ENCODE data around the gene C11orf86.

DNA sequence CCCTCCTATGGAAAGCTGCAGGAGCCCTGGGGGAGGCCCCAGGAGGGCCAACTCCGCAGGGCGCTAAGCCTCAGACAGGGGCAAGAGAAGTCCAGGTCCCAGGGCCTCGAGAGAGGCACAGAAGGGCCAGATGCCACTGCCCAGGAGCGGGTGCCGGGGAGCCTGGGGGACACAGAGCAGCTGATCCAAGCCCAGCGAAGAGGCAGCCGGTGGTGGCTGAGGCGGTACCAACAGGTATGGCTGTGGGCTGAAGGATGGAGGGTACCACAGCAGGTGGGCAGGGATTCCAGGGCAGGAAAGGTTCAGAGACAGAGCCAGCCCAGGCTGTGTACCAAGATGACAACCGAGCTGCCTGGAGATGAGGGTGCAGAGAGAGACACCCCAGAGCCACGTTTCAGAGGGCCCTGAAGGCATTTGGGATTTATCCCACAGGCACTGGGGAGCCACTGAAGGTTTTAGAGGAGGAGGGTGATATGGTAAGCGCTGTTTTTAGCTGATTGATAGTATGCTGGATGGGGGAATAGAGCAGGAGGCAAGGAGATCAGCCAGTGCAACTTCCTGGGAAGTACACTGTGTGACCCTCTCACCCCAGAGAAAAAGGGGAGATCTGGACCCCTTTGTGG is 412 bp downstream of the C11orf86 start:
- TF ChIP-seq, protein P1, sequence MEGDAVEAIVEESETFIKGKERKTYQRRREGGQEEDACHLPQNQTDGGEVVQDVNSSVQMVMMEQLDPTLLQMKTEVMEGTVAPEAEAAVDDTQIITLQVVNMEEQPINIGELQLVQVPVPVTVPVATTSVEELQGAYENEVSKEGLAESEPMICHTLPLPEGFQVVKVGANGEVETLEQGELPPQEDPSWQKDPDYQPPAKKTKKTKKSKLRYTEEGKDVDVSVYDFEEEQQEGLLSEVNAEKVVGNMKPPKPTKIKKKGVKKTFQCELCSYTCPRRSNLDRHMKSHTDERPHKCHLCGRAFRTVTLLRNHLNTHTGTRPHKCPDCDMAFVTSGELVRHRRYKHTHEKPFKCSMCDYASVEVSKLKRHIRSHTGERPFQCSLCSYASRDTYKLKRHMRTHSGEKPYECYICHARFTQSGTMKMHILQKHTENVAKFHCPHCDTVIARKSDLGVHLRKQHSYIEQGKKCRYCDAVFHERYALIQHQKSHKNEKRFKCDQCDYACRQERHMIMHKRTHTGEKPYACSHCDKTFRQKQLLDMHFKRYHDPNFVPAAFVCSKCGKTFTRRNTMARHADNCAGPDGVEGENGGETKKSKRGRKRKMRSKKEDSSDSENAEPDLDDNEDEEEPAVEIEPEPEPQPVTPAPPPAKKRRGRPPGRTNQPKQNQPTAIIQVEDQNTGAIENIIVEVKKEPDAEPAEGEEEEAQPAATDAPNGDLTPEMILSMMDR (IDR thresholded peaks at IDR 0.05) = no peak
- no peak for TF ChIP-seq POLR2A (IDR thresholded peaks at IDR 0.05)

All from testis (tissue), 2 donors.